HG02588 (cell line): ENCODE data around the gene CSTA.

Experiments used
- ATAC-seq: cut with Tn5 transposase; IDR thresholded peaks from one replicate; pipeline ENCODE4 v1.9.1; 2021; ENCODE audit warnings: mild to moderate bottlenecking, moderate library complexity; ENCODE audit not compliant: unreplicated experiment

The CSTA gene

GRCh38 chr3:122324871-122325323, at the start of gene CSTA:
CSTA (plus strand) TSS chr3:122325248; CDS start chr3:122325293, 45 bp downstream.
- no peak for ATAC-seq

GRCh38 chr3:122281891-122282290, 43.2 kb upstream of the CSTA start:
- no peak for ATAC-seq

- ATAC-seq: no peak
These were observed 41.1 kb upstream of the CSTA start for GRCh38 chr3:122283796-122284445.

- ATAC-seq: no peak
These were observed 40.6 kb upstream of the CSTA start for GRCh38 chr3:122284486-122284885.

- no peak for ATAC-seq
These were observed 30.7 kb upstream of the CSTA start for GRCh38 chr3:122294359-122294758.

- no peak for ATAC-seq
These were observed 29.6 kb upstream of the CSTA start for GRCh38 chr3:122295266-122296062.

GRCh38 chr3:122298239-122298638, 26.8 kb upstream of the CSTA start:
- peak; percentile 69 for ATAC-seq

GRCh38 chr3:122299215-122299614, 25.8 kb upstream of the CSTA start:
- no peak for ATAC-seq

- no peak for ATAC-seq
These were observed 25.1 kb upstream of the CSTA start for GRCh38 chr3:122299872-122300460.

- peak; percentile 46 for ATAC-seq
These were observed 24.0 kb upstream of the CSTA start for GRCh38 chr3:122301063-122301462.

- ATAC-seq: no peak
These were observed 19.0 kb upstream of the CSTA start for GRCh38 chr3:122305818-122306621.

- ATAC-seq: no peak
These were observed 18.5 kb upstream of the CSTA start for GRCh38 chr3:122306622-122306953.

GRCh38 chr3:122307094-122307687, 17.9 kb upstream of the CSTA start:
- ATAC-seq: no peak

- no peak for ATAC-seq
These were observed 17.1 kb upstream of the CSTA start for GRCh38 chr3:122307976-122308375.

- ATAC-seq: no peak
These were observed 14.7 kb upstream of the CSTA start for GRCh38 chr3:122310361-122310760.

- no peak for ATAC-seq
These were observed 12.2 kb upstream of the CSTA start for GRCh38 chr3:122312826-122313225.

GRCh38 chr3:122313281-122313680, 11.8 kb upstream of the CSTA start:
- ATAC-seq: no peak

- no peak for ATAC-seq
These were observed 10.7 kb upstream of the CSTA start for GRCh38 chr3:122314228-122314876.

- ATAC-seq: no peak
These were observed 9.4 kb upstream of the CSTA start for GRCh38 chr3:122315619-122316018.

- ATAC-seq: no peak
These were observed 8.7 kb upstream of the CSTA start for GRCh38 chr3:122316368-122316767.
